HEK293 (cell line): ENCODE measurements around the gene ZC3H15.

Experiments used
- CTCF ChIA-PET: fragments of 350-600 bp; formaldehyde crosslinking; extraction: SDS; loops from one replicate; lab custom pipeline; 2021; ENCODE audit warnings: antibody characterized with exemption; lab: Yijun Ruan, JAX
- POLR2A ChIA-PET: fragments of 300-600 bp; formaldehyde crosslinking; extraction: SDS; loops from one replicate; lab custom pipeline; 2020; ENCODE audit warnings: antibody characterized with exemption, inconsistent platforms; lab: Yijun Ruan, JAX
- H3K27ac ChIP-seq: fragments of 200-500 bp; sonication (Bioruptor generic); 2 replicates; pipeline ENCODE4 v1.5.1; 2014; ENCODE audit warnings: low read depth, low read length, control low read depth, inconsistent platforms; ENCODE audit errors: extremely low read depth
- H3K36me3 ChIP-seq, 2 experiments: fragments of 200-500 bp in 1 of 2; sonication (Bioruptor generic) in 1 of 2; 1 replicate in 1 of 2; 2 replicates in 1 of 2; pipeline ENCODE4 v1.5.1; 2014 to 2017; ENCODE audit warnings: inconsistent platforms in 2 of 2, low read length in 2 of 2; ENCODE audit not compliant: control insufficient read depth in 2 of 2, insufficient read depth in 1 of 2
- H3K4me1 ChIP-seq: fragments of 200-500 bp; sonication (Bioruptor generic); 2 replicates; pipeline ENCODE4 v1.5.1; 2014; ENCODE audit warnings: mild to moderate bottlenecking, low read length, inconsistent platforms; ENCODE audit not compliant: control insufficient read depth, insufficient read depth
- H3K4me3 ChIP-seq: 2 replicates; pipeline ENCODE4 v1.5.1; 2011; ENCODE audit warnings: low read depth, mild to moderate bottlenecking, control low read depth, low read length, moderate library complexity
- H3K9me3 ChIP-seq: fragments of 200-500 bp; sonication (Bioruptor generic); 2 replicates; pipeline ENCODE4 v1.5.1; 2014; ENCODE audit warnings: low read depth, low read length, inconsistent platforms; ENCODE audit not compliant: control insufficient read depth, insufficient read depth
- BCL11A ChIP-seq: fragments of 450-650 bp; formaldehyde crosslinking; IDR thresholded peaks from 2 replicates; pipeline ENCODE4 v1.5.1; 2016; ENCODE audit warnings: low read depth, missing biosample characterization, missing genetic modification characterization
- EGR2 ChIP-seq: fragments of 450-650 bp; formaldehyde crosslinking; IDR thresholded peaks from 2 replicates; pipeline ENCODE4 v1.5.1; 2016; ENCODE audit warnings: low read depth, missing biosample characterization, missing genetic modification characterization
- GFI1B ChIP-seq: fragments of 450-650 bp; formaldehyde crosslinking; IDR thresholded peaks from 2 replicates; pipeline ENCODE4 v1.5.1; 2016; ENCODE audit warnings: missing biosample characterization, missing genetic modification characterization
- OSR2 ChIP-seq: fragments of 450-650 bp; formaldehyde crosslinking; IDR thresholded peaks from 2 replicates; pipeline ENCODE4 v1.5.1; 2016; ENCODE audit warnings: missing biosample characterization, missing genetic modification characterization
- ZBTB7A ChIP-seq: fragments of 450-650 bp; formaldehyde crosslinking; IDR thresholded peaks from 2 replicates; pipeline ENCODE4 v1.5.1; 2016; ENCODE audit warnings: low read depth, missing biosample characterization, missing genetic modification characterization
- ZNF146 ChIP-seq: fragments of 450-650 bp; formaldehyde crosslinking; IDR thresholded peaks from 2 replicates; pipeline ENCODE4 v1.5.1; 2016; ENCODE audit warnings: missing biosample characterization, missing genetic modification characterization
- ZNF473 ChIP-seq: fragments of 450-650 bp; formaldehyde crosslinking; IDR thresholded peaks from 2 replicates; pipeline ENCODE4 v1.5.1; 2017; ENCODE audit warnings: missing biosample characterization, missing genetic modification characterization
- ZNF555 ChIP-seq: fragments of 450-650 bp; formaldehyde crosslinking; conservative IDR thresholded peaks from 2 replicates; pipeline ENCODE4 v1.5.1; 2017; ENCODE audit warnings: missing biosample characterization, mild to moderate bottlenecking, missing genetic modification characterization, inconsistent platforms
- ZNF558 ChIP-seq: fragments of 450-650 bp; formaldehyde crosslinking; IDR thresholded peaks from 2 replicates; pipeline ENCODE4 v1.5.1; 2016; ENCODE audit warnings: missing biosample characterization, missing genetic modification characterization
- ZNF747 ChIP-seq: fragments of 450-650 bp; formaldehyde crosslinking; IDR thresholded peaks from 2 replicates; pipeline ENCODE4 v1.5.1; 2016; ENCODE audit warnings: missing biosample characterization, missing genetic modification characterization
- ZNF768 ChIP-seq: fragments of 450-650 bp; formaldehyde crosslinking; IDR thresholded peaks from 2 replicates; pipeline ENCODE4 v1.5.1; 2018; ENCODE audit warnings: missing biosample characterization, mild to moderate bottlenecking, missing genetic modification characterization
- TF ChIP-seq, protein P1 (sequence below): fragments of 450-650 bp; formaldehyde crosslinking; IDR thresholded peaks from 2 replicates; pipeline ENCODE4 v1.5.1; 2016; ENCODE audit warnings: missing biosample characterization, missing genetic modification characterization
- TF ChIP-seq, protein P2 (sequence below): fragments of 450-650 bp; formaldehyde crosslinking; IDR thresholded peaks from 2 replicates; pipeline ENCODE4 v1.5.1; 2017; ENCODE audit warnings: missing biosample characterization, missing genetic modification characterization
- TF ChIP-seq, protein P3 (sequence below): fragments of 450-650 bp; formaldehyde crosslinking; IDR thresholded peaks from 2 replicates; pipeline ENCODE4 v1.5.1; 2016; ENCODE audit warnings: missing biosample characterization, missing genetic modification characterization
- TF ChIP-seq, protein P4 (sequence below): fragments of 450-650 bp; formaldehyde crosslinking; IDR thresholded peaks from 2 replicates; pipeline ENCODE4 v1.5.1; 2017; ENCODE audit warnings: missing biosample characterization, missing genetic modification characterization
- TF ChIP-seq, protein P5 (sequence below): fragments of 450-650 bp; formaldehyde crosslinking; IDR thresholded peaks from 2 replicates; pipeline ENCODE4; 2016; ENCODE audit warnings: missing biosample characterization, missing genetic modification characterization
- TF ChIP-seq, protein P6 (sequence below): fragments of 450-650 bp; formaldehyde crosslinking; IDR thresholded peaks from 2 replicates; pipeline ENCODE4 v1.5.1; 2017; ENCODE audit warnings: missing biosample characterization, missing genetic modification characterization

The ZC3H15 gene

DNA sequence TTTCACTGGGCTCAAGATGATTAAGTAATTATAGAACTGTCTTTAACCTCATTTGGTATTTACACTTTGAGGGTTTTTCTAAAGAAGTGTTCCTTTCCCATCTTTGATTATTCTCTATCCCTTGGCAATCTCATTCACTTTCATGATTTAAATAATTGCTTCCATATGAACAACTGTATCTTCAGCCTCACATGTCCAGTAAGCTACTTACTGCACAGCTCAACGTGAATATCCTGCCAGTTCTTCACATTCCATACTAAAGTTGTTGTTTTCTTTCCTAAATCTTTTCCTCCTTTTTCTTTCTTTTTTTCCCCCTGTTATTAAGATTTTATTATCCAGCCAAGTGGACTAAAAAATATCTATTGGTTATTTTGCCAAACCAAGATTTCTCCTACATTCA, 37.7 kb downstream of the ZC3H15 start:
- ChIA-PET CTCF (interaction anchor here (1.1 kb wide), 1 partner anchor 118 kb away, joined by 3 read pairs; no protein-coding TSS in a partner anchor), POLR2A (no interaction called here)
- H3K27ac ChIP-seq, result no peak overlapping the region

DNA sequence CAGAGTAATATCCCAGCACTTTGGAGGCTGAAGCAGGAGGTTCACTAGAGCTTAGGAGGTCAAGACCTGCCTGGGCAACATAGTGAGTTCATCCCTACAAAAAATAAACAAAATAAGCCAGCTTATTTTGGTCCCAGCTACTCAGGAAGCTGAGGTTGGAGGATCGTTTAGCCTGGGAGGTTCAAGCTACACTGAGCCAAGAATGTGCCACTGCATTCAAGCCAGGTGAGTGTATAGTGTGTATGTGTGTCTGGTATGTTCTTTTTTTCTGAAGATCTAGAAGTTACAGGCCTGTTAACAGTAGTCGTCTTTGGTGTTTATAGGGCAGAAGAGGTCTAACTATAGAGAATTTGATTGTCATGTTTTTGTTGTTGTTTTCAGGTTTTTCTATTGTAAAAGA, 40.2 kb downstream of the ZC3H15 start:
- Histone ChIP-seq H3K4me3 (no peak overlapping the region), H3K27ac (no peak overlapping the region), H3K9me3 (no peaks in the 10 kb centered on the region), H3K4me1 (no peaks in the 10 kb centered on the region), H3K36me3 (peaks cover 0 to under 1% of the 10 kb centered on the region in 2 experiments; a peak in 1 of 3 replicates)
- ChIA-PET CTCF (no interaction called here), POLR2A (no interaction called here)
- TF ChIP-seq, protein P1, sequence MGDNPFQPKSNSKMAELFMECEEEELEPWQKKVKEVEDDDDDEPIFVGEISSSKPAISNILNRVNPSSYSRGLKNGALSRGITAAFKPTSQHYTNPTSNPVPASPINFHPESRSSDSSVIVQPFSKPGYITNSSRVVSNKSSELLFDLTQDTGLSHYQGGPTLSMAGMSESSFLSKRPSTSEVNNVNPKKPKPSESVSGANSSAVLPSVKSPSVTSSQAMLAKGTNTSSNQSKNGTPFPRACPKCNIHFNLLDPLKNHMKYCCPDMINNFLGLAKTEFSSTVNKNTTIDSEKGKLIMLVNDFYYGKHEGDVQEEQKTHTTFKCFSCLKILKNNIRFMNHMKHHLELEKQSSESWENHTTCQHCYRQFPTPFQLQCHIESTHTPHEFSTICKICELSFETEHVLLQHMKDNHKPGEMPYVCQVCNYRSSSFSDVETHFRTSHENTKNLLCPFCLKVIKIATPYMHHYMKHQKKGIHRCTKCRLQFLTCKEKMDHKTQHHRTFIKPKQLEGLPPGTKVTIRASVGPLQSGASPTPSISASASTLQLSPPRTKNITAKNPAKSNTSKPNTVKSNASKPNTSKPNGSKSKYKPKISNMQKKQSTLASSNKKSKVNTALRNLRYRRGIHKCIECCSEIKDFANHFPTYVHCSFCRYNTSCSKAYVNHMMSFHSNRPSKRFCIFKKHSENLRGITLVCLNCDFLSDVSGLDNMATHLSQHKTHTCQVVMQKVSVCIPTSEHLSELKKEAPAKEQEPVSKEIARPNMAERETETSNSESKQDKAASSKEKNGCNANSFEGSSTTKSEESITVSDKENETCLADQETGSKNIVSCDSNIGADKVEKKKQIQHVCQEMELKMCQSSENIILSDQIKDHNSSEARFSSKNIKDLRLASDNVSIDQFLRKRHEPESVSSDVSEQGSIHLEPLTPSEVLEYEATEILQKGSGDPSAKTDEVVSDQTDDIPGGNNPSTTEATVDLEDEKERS (tag by site-specific recombination), result no peak
- TF ChIP-seq BCL11A (tag by site-specific recombination) (no peak), ZNF146 (tag by site-specific recombination) (no peak), ZNF555 (tag by site-specific recombination) (no peak), ZBTB7A (tag by site-specific recombination) (no peak), ZNF473 (tag by site-specific recombination) (no peak), GFI1B (no peak), ZNF768 (tag by site-specific recombination) (no peak)
- TF ChIP-seq, protein P2, sequence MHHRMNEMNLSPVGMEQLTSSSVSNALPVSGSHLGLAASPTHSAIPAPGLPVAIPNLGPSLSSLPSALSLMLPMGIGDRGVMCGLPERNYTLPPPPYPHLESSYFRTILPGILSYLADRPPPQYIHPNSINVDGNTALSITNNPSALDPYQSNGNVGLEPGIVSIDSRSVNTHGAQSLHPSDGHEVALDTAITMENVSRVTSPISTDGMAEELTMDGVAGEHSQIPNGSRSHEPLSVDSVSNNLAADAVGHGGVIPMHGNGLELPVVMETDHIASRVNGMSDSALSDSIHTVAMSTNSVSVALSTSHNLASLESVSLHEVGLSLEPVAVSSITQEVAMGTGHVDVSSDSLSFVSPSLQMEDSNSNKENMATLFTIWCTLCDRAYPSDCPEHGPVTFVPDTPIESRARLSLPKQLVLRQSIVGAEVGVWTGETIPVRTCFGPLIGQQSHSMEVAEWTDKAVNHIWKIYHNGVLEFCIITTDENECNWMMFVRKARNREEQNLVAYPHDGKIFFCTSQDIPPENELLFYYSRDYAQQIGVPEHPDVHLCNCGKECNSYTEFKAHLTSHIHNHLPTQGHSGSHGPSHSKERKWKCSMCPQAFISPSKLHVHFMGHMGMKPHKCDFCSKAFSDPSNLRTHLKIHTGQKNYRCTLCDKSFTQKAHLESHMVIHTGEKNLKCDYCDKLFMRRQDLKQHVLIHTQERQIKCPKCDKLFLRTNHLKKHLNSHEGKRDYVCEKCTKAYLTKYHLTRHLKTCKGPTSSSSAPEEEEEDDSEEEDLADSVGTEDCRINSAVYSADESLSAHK, result no peak

More for the DNA sequence above, 37.7 kb downstream of the ZC3H15 start:
- Histone ChIP-seq H3K9me3 (no peaks in the 10 kb centered on the region), H3K4me3 (no peak overlapping the region), H3K4me1 (no peaks in the 10 kb centered on the region), H3K36me3 (peaks cover 0 to 7% of the 10 kb centered on the region in 2 experiments; a peak in 1 of 3 replicates)
- TF ChIP-seq, protein P3, sequence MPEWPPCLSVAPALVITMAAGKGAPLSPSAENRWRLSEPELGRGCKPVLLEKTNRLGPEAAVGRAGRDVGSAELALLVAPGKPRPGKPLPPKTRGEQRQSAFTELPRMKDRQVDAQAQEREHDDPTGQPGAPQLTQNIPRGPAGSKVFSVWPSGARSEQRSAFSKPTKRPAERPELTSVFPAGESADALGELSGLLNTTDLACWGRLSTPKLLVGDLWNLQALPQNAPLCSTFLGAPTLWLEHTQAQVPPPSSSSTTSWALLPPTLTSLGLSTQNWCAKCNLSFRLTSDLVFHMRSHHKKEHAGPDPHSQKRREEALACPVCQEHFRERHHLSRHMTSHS (tag by site-specific recombination), result no peak
- TF ChIP-seq, protein P4, sequence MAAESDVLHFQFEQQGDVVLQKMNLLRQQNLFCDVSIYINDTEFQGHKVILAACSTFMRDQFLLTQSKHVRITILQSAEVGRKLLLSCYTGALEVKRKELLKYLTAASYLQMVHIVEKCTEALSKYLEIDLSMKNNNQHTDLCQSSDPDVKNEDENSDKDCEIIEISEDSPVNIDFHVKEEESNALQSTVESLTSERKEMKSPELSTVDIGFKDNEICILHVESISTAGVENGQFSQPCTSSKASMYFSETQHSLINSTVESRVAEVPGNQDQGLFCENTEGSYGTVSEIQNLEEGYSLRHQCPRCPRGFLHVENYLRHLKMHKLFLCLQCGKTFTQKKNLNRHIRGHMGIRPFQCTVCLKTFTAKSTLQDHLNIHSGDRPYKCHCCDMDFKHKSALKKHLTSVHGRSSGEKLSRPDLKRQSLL (tag by site-specific recombination), result no peak
- TF ChIP-seq, protein P5, sequence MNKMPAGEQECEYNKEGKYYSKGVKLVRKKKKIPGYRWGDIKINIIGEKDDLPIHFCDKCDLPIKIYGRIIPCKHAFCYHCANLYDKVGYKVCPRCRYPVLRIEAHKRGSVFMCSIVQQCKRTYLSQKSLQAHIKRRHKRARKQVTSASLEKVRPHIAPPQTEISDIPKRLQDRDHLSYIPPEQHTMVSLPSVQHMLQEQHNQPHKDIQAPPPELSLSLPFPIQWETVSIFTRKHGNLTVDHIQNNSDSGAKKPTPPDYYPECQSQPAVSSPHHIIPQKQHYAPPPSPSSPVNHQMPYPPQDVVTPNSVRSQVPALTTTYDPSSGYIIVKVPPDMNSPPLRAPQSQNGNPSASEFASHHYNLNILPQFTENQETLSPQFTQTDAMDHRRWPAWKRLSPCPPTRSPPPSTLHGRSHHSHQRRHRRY, result no peak
- TF ChIP-seq EGR2 (tag by site-specific recombination) (no peak), OSR2 (tag by site-specific recombination) (no peak), ZNF747 (tag by site-specific recombination) (no peak), ZNF558 (tag by site-specific recombination) (no peak), GFI1B (no peak)
- TF ChIP-seq, protein P6, sequence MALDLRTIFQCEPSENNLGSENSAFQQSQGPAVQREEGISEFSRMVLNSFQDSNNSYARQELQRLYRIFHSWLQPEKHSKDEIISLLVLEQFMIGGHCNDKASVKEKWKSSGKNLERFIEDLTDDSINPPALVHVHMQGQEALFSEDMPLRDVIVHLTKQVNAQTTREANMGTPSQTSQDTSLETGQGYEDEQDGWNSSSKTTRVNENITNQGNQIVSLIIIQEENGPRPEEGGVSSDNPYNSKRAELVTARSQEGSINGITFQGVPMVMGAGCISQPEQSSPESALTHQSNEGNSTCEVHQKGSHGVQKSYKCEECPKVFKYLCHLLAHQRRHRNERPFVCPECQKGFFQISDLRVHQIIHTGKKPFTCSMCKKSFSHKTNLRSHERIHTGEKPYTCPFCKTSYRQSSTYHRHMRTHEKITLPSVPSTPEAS (tag by site-specific recombination), result no peak
